T-helper 1 cell treated with Interleukin-12 subunit alpha and Interleukin-12 subunit beta and Interleukin-4 antibody, amounts not matched to agents 30 ng/mL and 1 ng/mL, for 36 hours (primary cell): ENCODE data around the gene TINCR. TPM values are rescaled to one million over a fixed set of nuclear protein-coding genes. Genes with fewer than 3 reads are reported as not detected.

ENCODE experiments used
- intact Hi-C: fragments of 100-400 bp; cut with micrococcal nuclease; formaldehyde crosslinking; loops from one replicate; pipeline ENCODE4 v1.15.1; 2024
- total RNA-seq: library from RNA; stranded (reverse); gene quantifications from 2 replicates; pipeline ENCODE4 v1.2.3, GENCODE V29; 2022

The TINCR gene
- total RNA-seq, 1 donor from 2014 or later = 0.83 TPM

- intact Hi-C loops = no loop called here
Measured at GRCh38 chr19:5590151-5590864, 22.6 kb upstream of the TINCR start.

DNA sequence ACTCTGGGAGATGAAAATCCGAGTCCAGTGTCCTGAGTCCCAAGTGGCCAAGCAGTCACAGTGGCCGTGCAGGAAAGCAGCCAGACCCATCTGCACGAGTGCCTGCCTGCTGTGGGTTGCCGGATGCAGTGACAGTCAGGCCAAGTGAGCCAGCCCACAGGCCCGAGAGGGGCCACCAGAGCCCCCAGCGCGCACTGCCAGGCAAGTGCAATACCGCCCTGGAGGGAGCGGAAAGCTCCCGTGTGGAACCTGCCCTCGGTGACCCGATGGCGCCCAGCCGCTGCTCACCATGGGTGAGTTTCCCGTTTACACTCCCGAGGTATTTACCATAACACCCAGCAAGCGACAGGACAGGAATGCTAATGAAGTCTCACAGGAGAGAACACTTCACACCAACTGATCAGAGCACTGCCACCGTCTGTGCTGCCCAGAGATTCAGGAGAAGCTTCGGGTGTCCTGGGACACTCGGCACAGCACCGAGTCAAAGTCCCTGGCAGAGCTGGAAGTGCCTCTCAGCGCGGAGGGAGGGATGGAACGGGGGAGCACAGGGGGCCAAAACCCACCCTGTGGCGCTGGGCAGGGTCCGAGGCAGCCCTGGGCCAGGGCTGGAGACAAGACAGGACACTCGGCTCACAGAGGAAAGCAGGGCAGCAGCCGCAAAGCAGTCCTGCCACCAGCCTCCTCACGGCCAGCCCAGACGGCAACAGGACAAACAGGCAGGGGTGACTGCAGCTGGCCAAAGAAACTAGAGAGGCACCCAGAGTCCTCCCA is 21.3 kb upstream of the TINCR start:
- intact Hi-C loops = no loop called here

- intact Hi-C loops = no loop called here
Measured at GRCh38 chr19:5588441-5588840, 20.7 kb upstream of the TINCR start.

DNA sequence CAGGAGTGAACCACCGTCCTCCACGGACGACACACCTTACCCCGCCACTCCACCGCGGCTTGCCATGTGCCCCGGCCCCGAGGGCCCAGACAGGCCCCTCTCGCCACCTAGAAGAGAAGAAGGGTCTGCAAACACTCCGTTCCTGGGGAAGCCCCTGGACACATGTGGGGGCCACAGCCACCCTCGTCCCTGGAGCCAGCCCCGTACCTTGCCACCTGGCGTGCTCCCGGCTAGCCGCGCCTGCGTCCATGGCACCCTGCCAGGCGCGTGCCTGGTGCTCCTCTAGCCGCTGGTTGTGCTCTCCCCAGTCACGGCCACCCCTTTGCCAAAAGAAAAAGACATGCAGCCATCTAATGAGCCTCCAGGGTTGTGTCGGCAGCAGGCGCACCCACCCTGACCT is 19.9 kb upstream of the TINCR start:
- intact Hi-C loops = no loop called here

- intact Hi-C loops = no loop called here
Measured at GRCh38 chr19:5587071-5587455, 19.3 kb upstream of the TINCR start.

GRCh38 chr19:5586300-5587070 is 18.7 kb upstream of the TINCR start:
- intact Hi-C loops = no loop called here

GRCh38 chr19:5585461-5586299 is 17.9 kb upstream of the TINCR start:
- intact Hi-C loops = no loop called here

- intact Hi-C loops = no loop called here
Measured at GRCh38 chr19:5580161-5580571, 12.4 kb upstream of the TINCR start.

DNA sequence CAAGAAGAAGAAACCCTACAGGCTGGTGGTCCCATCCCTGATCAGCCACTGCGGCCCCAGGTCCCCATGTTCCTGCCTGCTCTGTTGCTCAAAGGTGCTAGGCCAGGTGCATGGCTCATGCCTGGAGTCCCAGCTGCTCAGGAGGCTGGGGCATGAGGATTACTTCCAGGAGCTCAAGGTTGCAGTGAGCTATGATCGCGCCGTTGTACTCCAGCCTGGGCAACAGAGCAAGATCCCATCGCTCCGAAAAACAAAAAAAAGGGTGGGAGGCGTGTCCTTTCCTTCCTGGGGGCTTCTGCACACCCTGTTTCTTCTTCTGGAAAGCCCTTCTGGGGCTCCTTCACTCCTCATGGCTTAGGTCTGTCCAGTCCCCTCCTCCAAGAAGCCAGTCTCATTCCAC is 11.9 kb upstream of the TINCR start:
- intact Hi-C loops = loop anchor here (2.0 to 5.0 kb wide), 2 partner anchors 33 to 207 kb away; no protein-coding TSS in a partner anchor

GRCh38 chr19:5579286-5579685 is 11.5 kb upstream of the TINCR start:
- intact Hi-C loops = loop anchor here (2.0 to 5.0 kb wide), 2 partner anchors 32 to 207 kb away; no protein-coding TSS in a partner anchor

DNA sequence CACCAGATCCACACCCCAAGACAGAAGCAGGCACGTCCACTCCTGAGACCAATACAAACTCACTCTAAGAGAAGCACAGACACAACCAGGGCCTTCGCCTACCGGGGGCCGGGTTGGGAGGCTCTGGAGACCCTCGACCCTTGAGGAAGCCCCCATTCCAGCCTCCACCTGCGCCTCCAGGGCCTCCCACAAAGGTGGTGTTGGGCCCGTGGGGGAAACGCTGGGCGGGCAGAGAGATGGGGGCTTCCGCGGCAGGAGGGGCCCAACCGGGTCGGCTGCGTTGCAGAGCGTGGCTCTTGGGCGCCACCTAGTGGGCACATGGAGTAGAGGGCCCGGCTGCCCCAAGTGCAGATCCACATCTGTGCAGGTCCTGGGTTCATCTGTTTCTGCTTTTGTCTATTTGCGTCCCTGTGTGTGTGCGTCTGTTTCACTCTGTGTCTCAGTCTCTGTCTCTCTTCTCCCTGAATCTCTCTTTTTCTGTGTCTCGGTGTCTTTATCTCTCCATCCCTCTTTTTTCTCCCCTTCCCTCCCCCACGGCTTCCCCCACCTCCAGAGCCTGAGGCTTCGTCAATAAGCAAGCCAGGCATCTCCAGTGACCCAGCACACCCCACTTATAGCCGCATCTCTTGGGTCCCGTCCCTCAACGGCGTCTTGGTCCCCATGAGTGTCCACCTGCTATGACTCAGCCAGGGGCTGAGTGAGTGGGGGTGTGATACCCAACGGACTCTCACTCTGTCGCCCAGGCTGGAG is 10.5 kb upstream of the TINCR start:
- intact Hi-C loops = loop anchor here (1.0 to 5.0 kb wide), 3 partner anchors 31 to 530 kb away; no protein-coding TSS in a partner anchor

DNA sequence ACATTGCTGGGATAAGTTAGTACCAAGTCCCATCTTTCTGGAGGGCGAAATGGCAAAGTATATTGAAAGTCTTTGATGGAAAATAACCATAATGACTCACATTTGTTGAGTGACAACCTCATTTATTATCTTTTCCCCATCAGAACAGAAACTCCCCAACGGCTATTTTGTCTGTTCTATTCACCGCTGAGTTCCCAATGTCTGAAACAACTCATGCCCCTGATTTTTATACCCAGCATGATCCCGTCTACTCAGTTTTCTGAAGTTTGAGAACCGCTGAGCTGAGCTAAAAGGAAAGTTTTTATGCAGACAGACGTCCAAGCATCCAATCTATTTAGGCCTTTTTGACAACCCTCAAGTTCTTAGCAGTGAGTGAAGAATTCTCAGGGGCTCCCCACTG is 7.8 kb upstream of the TINCR start:
- intact Hi-C loops = loop anchor here (5.0 kb wide), 1 partner anchor 203 kb away; no protein-coding TSS in a partner anchor

DNA sequence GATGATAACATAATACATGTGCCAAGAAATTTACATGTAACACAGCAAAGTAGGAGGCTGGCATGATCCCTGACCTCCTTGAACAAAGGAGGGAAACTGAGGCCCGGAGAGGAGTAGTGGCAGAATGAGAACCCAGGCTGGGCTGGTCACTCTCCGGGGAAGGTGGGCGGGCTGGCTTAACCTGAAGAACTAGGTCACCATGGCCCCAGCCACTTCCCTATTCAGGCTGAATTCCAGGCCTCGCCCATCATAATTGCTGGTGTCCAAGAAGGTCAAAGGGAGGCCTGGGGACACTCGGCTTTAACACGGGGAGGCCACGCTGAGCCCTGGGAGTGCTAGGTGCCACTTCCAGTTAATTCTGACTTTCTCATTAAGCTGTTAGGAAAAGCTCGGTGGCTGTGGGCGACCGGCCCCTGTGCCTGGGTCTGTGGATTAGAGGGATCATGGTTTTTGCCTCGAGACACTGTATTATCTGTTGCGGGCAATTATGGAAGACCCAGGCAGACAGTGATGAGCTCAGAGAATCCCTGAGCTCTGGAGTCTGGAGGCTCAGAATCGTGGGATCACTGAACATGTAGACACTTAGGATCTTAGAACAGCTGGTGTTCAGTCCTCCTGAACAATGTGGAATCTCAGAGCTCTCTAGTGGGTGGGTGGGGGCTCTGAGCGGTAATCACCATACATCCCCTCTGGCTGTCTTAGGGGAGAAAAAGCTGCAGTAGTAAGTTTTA is 5.0 kb upstream of the TINCR start:
- intact Hi-C loops = no loop called here

DNA sequence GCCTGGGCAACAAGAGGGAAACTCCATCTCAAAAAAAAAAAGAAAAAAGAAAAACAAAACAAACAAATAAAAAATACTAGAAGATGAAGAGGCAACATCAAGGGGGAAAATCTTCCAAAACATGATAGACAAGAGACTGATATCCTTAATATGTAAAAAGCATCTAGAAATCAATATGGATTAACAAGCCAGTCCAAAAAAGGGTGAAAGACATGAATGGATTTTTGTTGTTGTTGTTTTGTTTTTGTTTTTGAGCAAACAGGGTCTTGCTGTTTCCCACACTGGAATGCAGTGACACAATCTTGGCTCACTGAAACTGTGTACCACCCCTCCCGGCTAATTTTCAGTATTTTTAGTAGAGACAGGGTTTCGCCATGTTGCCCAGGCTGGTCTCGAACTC is 4.0 kb upstream of the TINCR start:
- intact Hi-C loops = no loop called here

DNA sequence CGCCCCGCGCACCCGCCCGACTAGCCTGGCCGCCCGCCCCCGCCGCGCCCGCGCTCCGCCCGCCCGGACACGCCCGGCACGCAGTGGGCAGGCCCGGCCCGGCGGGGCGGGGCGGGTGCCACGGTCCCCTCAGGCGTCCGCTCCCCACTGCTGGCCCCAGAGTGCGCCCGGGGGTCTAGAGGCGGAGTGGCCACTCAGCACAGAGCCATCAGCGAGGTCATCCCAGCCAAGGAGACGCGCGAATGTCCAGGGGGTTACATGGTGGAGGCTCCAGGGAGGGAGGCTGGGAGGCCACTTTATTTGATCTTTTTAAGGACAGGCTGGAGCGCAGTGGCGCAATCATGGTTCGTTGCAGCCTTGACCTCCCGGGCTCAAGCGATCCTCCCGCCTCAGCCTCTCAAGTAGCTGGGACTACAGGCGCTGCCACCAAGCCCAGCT is 236 bp upstream of the TINCR start:
- intact Hi-C loops = no loop called here

- intact Hi-C loops = no loop called here
Measured at GRCh38 chr19:5564930-5565329, 2.8 kb downstream of the TINCR start.

DNA sequence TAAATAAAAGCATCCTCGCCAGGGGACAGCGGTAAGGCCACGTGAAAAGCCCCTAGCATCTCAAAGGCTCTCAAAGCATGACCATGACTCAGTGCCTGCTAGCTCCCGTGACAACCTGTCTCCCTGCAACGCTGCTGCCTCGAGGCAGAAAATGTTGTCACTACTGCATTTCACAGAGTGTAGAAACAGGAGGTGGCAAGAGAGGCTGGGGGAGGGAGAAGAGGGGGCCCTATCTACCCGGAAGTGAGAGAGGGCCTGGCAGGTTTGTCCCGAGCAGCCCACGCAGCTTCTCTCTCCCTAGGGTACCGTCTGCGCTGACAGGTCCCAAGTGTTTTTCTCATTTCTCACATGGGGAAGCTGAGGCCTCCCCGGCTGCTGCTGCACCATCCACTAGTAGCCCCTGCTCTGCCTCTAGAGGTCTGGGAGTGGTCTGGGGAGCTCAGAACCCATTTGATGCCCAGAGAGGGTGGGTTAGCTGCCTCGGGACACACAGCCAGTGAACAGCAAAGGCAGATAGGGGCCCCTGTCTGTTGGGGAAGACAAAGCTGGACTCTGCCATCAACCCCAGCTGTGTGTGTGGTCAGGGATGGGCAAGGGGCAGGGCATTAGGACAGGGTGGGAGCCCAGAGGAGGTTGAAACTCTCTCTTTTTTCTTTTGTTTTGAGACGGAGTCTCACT is 3.7 kb downstream of the TINCR start:
- intact Hi-C loops = no loop called here

DNA sequence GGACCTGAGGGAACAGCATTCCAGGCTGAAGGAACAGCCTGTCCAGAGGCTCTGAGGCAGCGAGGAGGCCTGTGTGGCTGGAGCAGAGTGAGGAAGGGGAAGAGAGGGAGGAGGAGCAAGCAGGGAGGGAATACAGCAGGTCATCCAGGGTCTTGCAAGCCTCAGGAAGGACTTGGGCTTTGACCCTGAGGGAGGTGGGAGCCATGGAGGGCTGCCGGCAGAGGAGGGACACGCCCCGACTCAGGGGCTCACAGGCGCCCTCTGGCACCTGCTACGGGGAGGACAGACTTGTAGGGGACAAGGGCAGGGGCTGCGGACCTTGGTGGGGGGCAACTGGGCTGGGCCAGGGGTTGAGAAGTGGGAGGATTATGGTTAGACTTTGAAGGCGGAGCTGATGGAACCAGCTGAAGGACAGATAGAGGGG is 4.7 kb downstream of the TINCR start:
- intact Hi-C loops = no loop called here

GRCh38 chr19:5562280-5562679 is 5.5 kb downstream of the TINCR start:
- intact Hi-C loops = no loop called here
